Smooth muscle cell (in vitro differentiated cells): ENCODE results near the gene CAV3. TPM values are rescaled to one million over a fixed set of nuclear protein-coding genes. Genes with fewer than 3 reads are reported as not detected.
A peak's percentile ranks its signal among the peaks of the same experiment; 100 is the strongest.

Experiments used
- DNase-seq: peaks from one replicate; lab custom pipeline; 2025; ENCODE audit not compliant: unreplicated experiment; lab: John Stamatoyannopoulos, UW
- H2AFZ ChIP-seq: fragments of 200-600 bp; sonication (generic); 2 replicates; pipeline ENCODE4 v1.6.0; 2016; ENCODE audit warnings: antibody characterized with exemption, low read depth, mild to moderate bottlenecking
- H3F3A ChIP-seq: fragments of 200-600 bp; sonication (generic); 2 replicates; pipeline ENCODE4 v1.6.0; 2017; ENCODE audit warnings: antibody characterized with exemption, low read depth
- H3K27ac ChIP-seq: fragments of 200-600 bp; sonication (generic); 2 replicates; pipeline ENCODE4 v1.5.1; 2016; ENCODE audit warnings: low read depth, mild to moderate bottlenecking
- H3K27me3 ChIP-seq: fragments of 200-600 bp; sonication (generic); 2 replicates; pipeline ENCODE4 v1.6.1; 2016; ENCODE audit warnings: low read depth, mild to moderate bottlenecking
- H3K36me3 ChIP-seq: fragments of 200-600 bp; sonication (generic); 2 replicates; pipeline ENCODE4 v1.5.1; 2016; ENCODE audit warnings: low read depth
- H3K4me1 ChIP-seq: fragments of 200-600 bp; sonication (generic); 2 replicates; pipeline ENCODE4 v1.5.1; 2016; ENCODE audit warnings: low read depth
- H3K4me2 ChIP-seq: fragments of 200-600 bp; sonication (generic); 2 replicates; pipeline ENCODE4 v1.6.0; 2016; ENCODE audit warnings: mild to moderate bottlenecking
- H3K4me3 ChIP-seq: fragments of 200-600 bp; sonication (generic); 2 replicates; pipeline ENCODE4 v1.5.1; 2016; ENCODE audit warnings: mild to moderate bottlenecking
- H3K79me2 ChIP-seq: fragments of 200-600 bp; sonication (generic); 2 replicates; pipeline ENCODE4 v1.6.0; 2016; ENCODE audit warnings: low read depth, mild to moderate bottlenecking
- H3K9ac ChIP-seq: fragments of 200-600 bp; sonication (generic); 2 replicates; pipeline ENCODE4 v1.6.0; 2016; ENCODE audit warnings: low read depth
- H3K9me3 ChIP-seq: fragments of 200-600 bp; sonication (generic); replicated peaks from 2 replicates; pipeline ENCODE4 v1.5.1; 2016; ENCODE audit warnings: low read depth
- H4K20me1 ChIP-seq: fragments of 200-600 bp; sonication (generic); 2 replicates; pipeline ENCODE4 v1.6.0; 2016; ENCODE audit warnings: low read depth
- CTCF ChIP-seq: fragments of 200-600 bp; sonication (generic); IDR thresholded peaks from 2 replicates; pipeline ENCODE4 v1.5.1; 2017; ENCODE audit warnings: borderline replicate concordance, mild to moderate bottlenecking, antibody characterized with exemption; ENCODE audit not compliant: insufficient read depth, poor library complexity, severe bottlenecking
- WGBS: methylation state at CpG from one replicate; pipeline ENCODE4 v1.1.7; 2016; ENCODE audit warnings: low lambda C conversion rate; 5-methylcytosine and 5-hydroxymethylcytosine counted together
- polyA plus RNA-seq: library from polyadenylated mRNA; unstranded; fragments of >200 nt; fragmentation: Nextera tagmentation; extraction: Ambion mirVana; gene quantifications from 2 replicates; pipeline ENCODE4 v1.2.1, GENCODE V29; 2016
- total RNA-seq: library from RNA; depleted of rRNA; stranded (reverse); fragments of >200 nt; gene quantifications from 2 replicates; pipeline ENCODE4 v1.2.3, GENCODE V29; 2014

Gene CAV3
- total and polyA plus RNA-seq, 2 experiments from 2014 or later = not detected

GRCh38 chr3:8767667-8768363 is 34.2 kb downstream of the CAV3 start:
- Histone ChIP-seq H2AFZ (no peak overlapping the region), H3K4me2 (peak overlapping the region; percentile 27), H4K20me1 (no peaks in the 10 kb centered on the region), H3K4me1 (no peaks in the 10 kb centered on the region), H3K27ac (no peak overlapping the region), H3K9ac (no peak overlapping the region), H3K36me3 (no peaks in the 10 kb centered on the region), H3K79me2 (no peaks in the 10 kb centered on the region), H3K9me3 (no peaks in the 10 kb centered on the region), H3K27me3 (peaks cover 26% of the 10 kb centered on the region), H3F3A (no peaks in the 10 kb centered on the region), H3K4me3 (peak overlapping the region; percentile 6)
- no peak for DNase-seq
- WGBS = 65% methylated on average over 56 of the region's 74 CpGs
- TF ChIP-seq CTCF = no peak

GRCh38 chr3:8768364-8769087 is 34.9 kb downstream of the CAV3 start:
- H3K36me3 ChIP-seq = no peaks in the 10 kb centered on the region
- peak overlapping the region; percentile 51 for H3K4me3 ChIP-seq
- no peaks in the 10 kb centered on the region for H3K9me3 ChIP-seq
- no peak for DNase-seq
- no peaks in the 10 kb centered on the region for H4K20me1 ChIP-seq
- peaks cover 26% of the 10 kb centered on the region for H3K27me3 ChIP-seq
- 53% methylated on average over 36 of the region's 36 CpGs for WGBS
- H3K4me2 ChIP-seq = peak overlapping the region; percentile 90
- H3F3A ChIP-seq = no peaks in the 10 kb centered on the region
- H3K9ac ChIP-seq = no peak overlapping the region
- no peak overlapping the region for H3K27ac ChIP-seq
- H3K79me2 ChIP-seq = no peaks in the 10 kb centered on the region
- no peak overlapping the region for H2AFZ ChIP-seq
- no peak for TF ChIP-seq CTCF
- no peaks in the 10 kb centered on the region for H3K4me1 ChIP-seq

GRCh38 chr3:8769088-8769822 is 35.7 kb downstream of the CAV3 start, which contains the start of gene OXTR:
TSS of gene OXTR (minus strand) at chr3:8769613. CDS start at chr3:8768187, 1,426 bp downstream.
- peak; percentile 100 for TF ChIP-seq CTCF
- no peaks in the 10 kb centered on the region for H3K79me2 ChIP-seq
- peaks cover 26% of the 10 kb centered on the region for H3K27me3 ChIP-seq
- peak within 1 kb of the TSS; percentile 77 for H2AFZ ChIP-seq
- no peak within 1 kb of the TSS for H3K9ac ChIP-seq
- no peaks in the 10 kb centered on the region for H3K9me3 ChIP-seq
- no peaks in the 10 kb centered on the region for H4K20me1 ChIP-seq
- peak; percentile 41 for DNase-seq
- peak within 1 kb of the TSS; percentile 51 for H3K4me3 ChIP-seq
- WGBS = 11% methylated on average over 53 of the region's 53 CpGs
- no peak within 1 kb of the TSS for H3K27ac ChIP-seq
- H3F3A ChIP-seq = no peaks in the 10 kb centered on the region
- no peaks in the 10 kb centered on the region for H3K4me1 ChIP-seq
- H3K36me3 ChIP-seq = no peaks in the 10 kb centered on the region
- peak within 1 kb of the TSS; percentile 90 for H3K4me2 ChIP-seq
